PFSK-1 (cell line): ENCODE results near the gene RSAD2.

Experiments used
- FOXP2 ChIP-seq: optimal IDR thresholded peaks from 2 replicates; pipeline ENCODE3; 2011; ENCODE audit warnings: borderline replicate concordance, control low read depth, inconsistent platforms; ENCODE audit not compliant: insufficient read depth; ENCODE audit errors: extremely low read length, extremely low read depth
- POLR2AphosphoS5 ChIP-seq: IDR thresholded peaks from 2 replicates; pipeline ENCODE4 v1.6.1; 2012; ENCODE audit warnings: low read depth, mild to moderate bottlenecking, control low read depth, low read length, moderate library complexity
- REST ChIP-seq, 2 experiments: IDR thresholded peaks; 2 replicates each; pipeline versions ENCODE4 v1.6.1 to v1.8.0; 2011 to 2012; ENCODE audit warnings: low read depth in 2 of 2, low read length in 2 of 2, control low read depth in 1 of 2, inconsistent platforms in 1 of 2, mild to moderate bottlenecking in 1 of 2, moderate library complexity in 1 of 2; ENCODE audit not compliant: insufficient read depth in 1 of 2
- SIN3A ChIP-seq: IDR thresholded peaks from 2 replicates; pipeline ENCODE4 v1.6.1; 2012; ENCODE audit warnings: mild to moderate bottlenecking, low read length, moderate library complexity, borderline replicate concordance; ENCODE audit not compliant: insufficient read depth
- TAF1 ChIP-seq: IDR thresholded peaks from 2 replicates; pipeline ENCODE4 v1.6.1; 2012; ENCODE audit warnings: low read length, control low read depth, borderline replicate concordance; ENCODE audit not compliant: insufficient read depth

Gene RSAD2

GRCh38 chr2:6879011-6879410 is 1.4 kb downstream of the RSAD2 start:
- TF ChIP-seq POLR2AphosphoS5 (no peak), TAF1 (no peak), FOXP2 (no peak), REST (IDR thresholded peaks at IDR 0.05; ENCODE audit: insufficient read depth in 1 of 2, low read depth in 2 of 2, low read length in 2 of 2) (no peak), SIN3A (no peak)

- TF ChIP-seq SIN3A (no peak), POLR2AphosphoS5 (no peak), TAF1 (no peak), FOXP2 (no peak), REST (IDR thresholded peaks at IDR 0.05; ENCODE audit: insufficient read depth in 1 of 2, low read depth in 2 of 2, low read length in 2 of 2) (no peak)
Observed at GRCh38 chr2:6880200-6880733, 2.7 kb downstream of the RSAD2 start.

- TF ChIP-seq REST (IDR thresholded peaks at IDR 0.05; ENCODE audit: insufficient read depth in 1 of 2, low read depth in 2 of 2, low read length in 2 of 2) (no peak), TAF1 (no peak), SIN3A (no peak), FOXP2 (no peak), POLR2AphosphoS5 (no peak)
Observed at GRCh38 chr2:6881046-6881445, 3.5 kb downstream of the RSAD2 start.

GRCh38 chr2:6881516-6881915 is 3.9 kb downstream of the RSAD2 start:
- TF ChIP-seq FOXP2 = no peak
- no peak for TF ChIP-seq TAF1

GRCh38 chr2:6883448-6884122 is 6.0 kb downstream of the RSAD2 start:
- TF ChIP-seq FOXP2 (no peak), SIN3A (no peak), POLR2AphosphoS5 (no peak), TAF1 (no peak), REST (IDR thresholded peaks at IDR 0.05; ENCODE audit: insufficient read depth in 1 of 2, low read depth in 2 of 2, low read length in 2 of 2) (no peak)
